Hepatic stellate cell (primary cell): ENCODE data around the gene RPS6KC1.
"Not testable (repeated sequence)": the region's sequence is repeated elsewhere in the genome, so short reads cannot be mapped to it uniquely, and the experiment has no call there.

Experiments
- DNase-seq: peaks from one replicate; pipeline ENCODE4 v3.0.0; 2011; ENCODE audit warnings: low spot score

The RPS6KC1 gene

GRCh38 chr1:213286235-213286634, 235.2 kb downstream of the RPS6KC1 start:
- DNase-seq, result no peak

GRCh38 chr1:213287987-213288386, 236.9 kb downstream of the RPS6KC1 start:
- no peak for DNase-seq

- no peak for DNase-seq
These were observed 240.5 kb downstream of the RPS6KC1 start for GRCh38 chr1:213291526-213291925.

- DNase-seq, result no peak
These were observed 241.6 kb downstream of the RPS6KC1 start for GRCh38 chr1:213292614-213293013.

GRCh38 chr1:213295860-213296259, 244.8 kb downstream of the RPS6KC1 start:
- no peak for DNase-seq

GRCh38 chr1:213296558-213296957, 245.5 kb downstream of the RPS6KC1 start:
- DNase-seq, result no peak

- no peak for DNase-seq
These were observed 246.0 kb downstream of the RPS6KC1 start for GRCh38 chr1:213297021-213297420.

- no peak for DNase-seq
These were observed 249.4 kb downstream of the RPS6KC1 start for GRCh38 chr1:213300433-213300832.

GRCh38 chr1:213301524-213301923, 250.5 kb downstream of the RPS6KC1 start:
- not testable (repeated sequence) for DNase-seq

- no peak for DNase-seq
These were observed 252.2 kb downstream of the RPS6KC1 start for GRCh38 chr1:213303286-213303685.

GRCh38 chr1:213315571-213315970, 264.5 kb downstream of the RPS6KC1 start:
- no peak for DNase-seq

GRCh38 chr1:213318458-213318857, 267.4 kb downstream of the RPS6KC1 start:
- not testable (repeated sequence) for DNase-seq

GRCh38 chr1:213320191-213320870, 269.3 kb downstream of the RPS6KC1 start:
- DNase-seq, result no peak
